ENCODE measurements around the gene FBXO17.

GRCh38 chr19:38959618-38960017 is 15.9 kb downstream of the FBXO17 start:
- TF ChIP-seq CTCF (IDR thresholded peaks at IDR 0.05; ENCODE audit: poor library complexity) (no peak), EZH2 (IDR thresholded peaks at IDR 0.05; ENCODE audit: borderline replicate concordance) (no peak)
